ENCODE measurements around the gene MDGA2.
"Not testable (repeated sequence)": the region's sequence is repeated elsewhere in the genome, so short reads cannot be mapped to it uniquely, and the experiment has no call there.

MDGA2 gene

GRCh38 chr14:46951103-46951502 is 724.3 kb downstream of the MDGA2 start:
- no peak for DNase-seq (ENCODE audit: low read depth in 2 of 2)

GRCh38 chr14:46940611-46941010 is 734.8 kb downstream of the MDGA2 start:
- no peak for DNase-seq (ENCODE audit: low read depth in 2 of 2)

- no peak for DNase-seq (ENCODE audit: low read depth in 2 of 2)
Observed at GRCh38 chr14:46920542-46920941, 754.9 kb downstream of the MDGA2 start.

DNA sequence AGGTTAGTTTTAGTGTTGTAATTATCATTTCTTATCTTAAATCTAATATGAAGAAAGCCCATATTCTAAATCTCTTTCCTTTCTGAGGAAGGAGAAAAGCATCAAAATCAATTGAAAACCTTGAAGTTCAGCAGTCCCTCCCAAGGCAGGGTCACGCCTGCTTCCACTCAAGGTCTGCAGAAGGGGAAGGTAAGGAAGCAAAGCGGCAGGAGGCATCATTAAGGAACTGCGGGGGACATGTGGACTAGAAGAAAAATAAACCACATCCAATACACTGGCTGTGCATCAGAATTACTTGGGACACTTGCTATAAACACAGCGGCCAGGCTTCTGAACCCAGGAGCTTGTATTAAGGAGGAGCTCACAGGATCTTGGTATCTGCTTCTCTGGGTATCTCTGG is 759.9 kb downstream of the MDGA2 start:
- DNase-seq (ENCODE audit: low read depth in 2 of 2): not testable (repeated sequence)

DNA sequence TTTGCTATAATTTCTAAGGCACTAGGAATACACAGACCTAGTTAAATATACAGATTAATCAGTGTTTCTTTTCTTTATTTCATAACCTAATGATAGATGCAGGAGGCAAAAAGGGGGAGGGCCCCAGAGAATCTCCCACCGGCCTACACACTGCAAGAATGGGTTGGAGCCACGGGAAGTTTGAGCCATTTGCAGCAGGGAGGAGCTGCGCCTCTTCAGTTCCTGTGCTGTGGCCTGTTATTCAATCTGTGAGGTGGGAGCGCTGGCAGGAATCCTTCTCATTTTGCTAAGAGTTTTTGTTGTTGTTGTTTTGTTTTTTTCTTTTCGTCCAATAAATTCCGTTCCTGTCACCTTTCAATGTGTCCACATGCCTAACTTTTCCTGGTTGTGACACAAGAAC is 772.6 kb downstream of the MDGA2 start:
- no peak for DNase-seq (ENCODE audit: low read depth in 2 of 2)

DNA sequence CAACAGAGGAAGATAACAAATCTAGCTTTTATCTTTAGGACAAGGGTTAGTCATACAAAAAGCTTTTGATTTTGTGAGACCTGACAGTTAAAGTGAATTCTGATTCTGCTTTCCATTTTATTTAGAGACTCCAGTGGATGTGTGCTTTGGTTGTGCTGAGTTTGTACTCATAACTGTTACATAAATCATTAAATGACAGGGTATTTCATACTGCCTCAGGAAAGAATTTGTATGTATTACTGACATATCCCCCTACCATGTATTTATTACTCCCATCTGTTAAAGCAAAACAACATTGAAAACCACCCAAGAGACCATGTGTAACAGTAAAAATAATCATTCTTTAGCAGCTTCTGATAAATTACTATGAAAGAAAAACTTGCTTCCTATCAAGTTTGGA is 780.9 kb downstream of the MDGA2 start:
- DNase-seq (ENCODE audit: low read depth in 2 of 2): no peak

GRCh38 chr14:46887144-46887543 is 788.3 kb downstream of the MDGA2 start:
- no peak for DNase-seq (ENCODE audit: low read depth in 2 of 2)

- no peak for DNase-seq (ENCODE audit: low read depth in 2 of 2)
Observed at GRCh38 chr14:46885566-46885965, 789.8 kb downstream of the MDGA2 start.

DNA sequence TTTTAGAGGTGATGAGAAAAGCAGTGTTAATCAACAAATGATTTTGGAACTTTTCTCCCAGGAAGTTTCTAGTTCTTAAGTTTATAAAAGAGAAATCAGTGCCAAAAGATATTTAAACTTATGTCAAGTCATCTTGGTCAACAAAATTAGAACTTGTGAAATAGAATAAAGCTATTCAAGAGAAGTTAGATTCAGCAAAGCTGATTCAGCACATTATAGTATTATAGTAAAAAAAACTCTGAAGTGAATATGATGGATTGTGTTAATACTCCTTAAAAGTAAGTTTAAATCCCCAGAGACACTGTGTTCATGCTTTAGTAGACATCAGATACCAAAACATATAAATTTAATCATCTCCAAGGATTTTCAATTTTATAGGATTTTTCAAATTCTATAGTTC is 813.7 kb downstream of the MDGA2 start:
- no peak for DNase-seq (ENCODE audit: low read depth in 2 of 2)

DNA sequence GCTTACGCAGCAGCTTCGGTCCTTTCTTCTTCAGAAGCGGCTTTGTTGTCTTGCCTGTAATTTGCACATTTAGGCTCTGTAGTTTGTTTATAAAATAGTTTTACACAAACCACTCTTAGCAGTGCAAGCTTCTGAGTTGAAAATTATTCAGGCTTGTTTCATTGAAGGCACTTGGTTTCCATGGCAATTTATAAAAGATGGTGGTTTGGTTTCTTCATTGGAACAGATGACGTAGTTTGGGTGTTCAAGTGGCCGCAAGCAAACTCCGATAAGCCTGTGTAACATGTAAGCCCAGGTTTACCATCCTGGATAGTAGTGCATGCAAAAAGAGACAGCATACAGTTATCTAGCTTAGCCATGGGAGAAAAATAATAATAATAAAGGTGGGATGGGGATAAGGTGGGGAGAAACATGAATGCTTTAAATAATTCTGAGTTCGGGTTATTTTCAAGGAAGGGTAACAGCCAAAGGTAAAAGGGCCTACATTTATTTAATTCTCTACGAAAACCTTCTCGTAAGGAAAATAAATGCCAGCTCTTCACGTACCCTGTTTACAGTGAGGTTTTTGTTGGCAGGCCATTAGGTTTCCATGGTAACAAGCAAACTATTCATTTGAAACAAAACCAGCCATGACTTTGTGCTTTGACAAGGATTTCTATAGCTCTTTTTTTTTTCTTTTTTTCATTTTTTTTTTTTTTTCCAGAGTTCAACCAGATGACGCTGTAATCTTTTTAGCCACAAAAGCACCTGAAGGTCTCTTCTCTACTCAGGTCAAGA is 834.3 kb downstream of the MDGA2 start:
- no peak for DNase-seq (ENCODE audit: low read depth in 2 of 2)

DNA sequence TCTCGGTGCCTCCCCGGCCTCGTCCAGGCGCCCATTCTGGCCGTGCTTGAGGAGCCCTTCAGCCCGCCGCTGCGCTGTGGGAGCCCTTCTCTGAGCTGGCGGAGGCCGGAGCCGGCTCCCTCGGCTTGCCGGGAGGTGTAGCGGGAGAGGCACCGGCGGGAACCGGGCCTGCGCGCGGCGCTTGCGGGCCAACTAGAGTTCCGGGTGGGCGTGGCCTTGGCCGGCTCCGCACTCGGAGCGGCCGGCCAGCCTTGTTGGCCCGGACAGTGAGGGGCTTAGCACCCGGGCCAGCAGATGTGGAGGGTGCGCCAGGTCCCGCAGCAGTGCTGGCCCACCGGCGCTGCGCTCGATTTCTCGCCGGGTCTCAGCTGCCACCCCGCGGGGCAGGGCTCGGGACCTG is 855.1 kb downstream of the MDGA2 start:
- DNase-seq (ENCODE audit: low read depth in 2 of 2): no peak

GRCh38 chr14:46819117-46819516 is 856.3 kb downstream of the MDGA2 start:
- DNase-seq (ENCODE audit: low read depth in 2 of 2): no peak

DNA sequence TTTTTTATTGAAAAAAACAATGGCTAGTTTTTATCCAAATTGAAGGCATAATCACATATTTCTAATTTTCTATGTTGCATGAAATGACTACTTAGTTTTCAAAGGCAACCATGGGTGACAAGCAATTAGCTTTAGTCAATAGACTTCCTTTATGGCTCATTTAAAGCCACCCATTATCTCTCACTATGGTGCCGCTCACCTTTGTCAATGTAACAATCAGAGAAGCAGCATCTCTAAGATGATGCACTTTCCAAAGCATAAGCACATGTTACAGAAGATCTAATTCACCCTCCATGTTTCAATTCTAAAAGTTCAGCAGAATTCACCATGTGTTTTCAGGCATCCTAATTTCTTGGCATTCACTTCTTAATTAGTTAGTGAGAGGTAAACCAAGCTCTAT is 857.3 kb downstream of the MDGA2 start:
- no peak for DNase-seq (ENCODE audit: low read depth in 2 of 2)

- DNase-seq (ENCODE audit: low read depth in 2 of 2): no peak
Observed at GRCh38 chr14:46793144-46793543, 882.3 kb downstream of the MDGA2 start.

Measured in stimulated activated CD8-positive, alpha-beta memory T cell treated with anti-CD3 and anti-CD28 coated beads, Interleukin-2, amount 100 ng/mL, for 48 hours (primary cell).